DND-41 (cell line): ENCODE results near the gene SERPINA12.

ENCODE experiments used
- EZH2 ChIP-seq: IDR thresholded peaks from 3 replicates; pipeline ENCODE4 v1.6.1; 2012; ENCODE audit warnings: borderline replicate concordance, low read depth, mild to moderate bottlenecking, moderate library complexity, low read length, inconsistent platforms; ENCODE audit not compliant: severe bottlenecking
- TF ChIP-seq, protein P1 (sequence below): IDR thresholded peaks from 2 replicates; pipeline ENCODE4 v1.5.1; 2012; ENCODE audit warnings: borderline replicate concordance, low read length, moderate library complexity, mild to moderate bottlenecking; ENCODE audit not compliant: poor library complexity, severe bottlenecking; ENCODE audit errors: extremely low read depth

DNA sequence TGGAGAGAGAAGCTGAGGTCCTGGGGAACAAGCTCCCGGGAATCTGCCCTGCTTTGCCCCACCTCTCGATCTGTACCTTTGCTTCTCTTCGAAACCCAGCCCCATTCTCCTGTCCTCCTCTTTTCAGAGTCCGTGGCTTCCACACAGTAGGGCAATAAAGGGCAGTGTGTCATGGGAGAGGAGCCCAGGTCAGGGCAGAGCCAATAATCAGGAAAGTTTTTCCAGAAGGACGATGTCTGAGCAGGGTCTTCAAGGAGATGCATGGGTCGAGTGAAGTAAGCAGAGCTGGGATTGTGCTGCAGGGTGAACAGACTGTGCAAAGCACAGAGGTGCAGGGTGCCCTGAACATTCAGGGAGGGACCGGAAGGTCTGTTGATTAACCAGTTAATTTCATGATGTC, 29.9 kb upstream of the SERPINA12 start:
- TF ChIP-seq, protein P1, sequence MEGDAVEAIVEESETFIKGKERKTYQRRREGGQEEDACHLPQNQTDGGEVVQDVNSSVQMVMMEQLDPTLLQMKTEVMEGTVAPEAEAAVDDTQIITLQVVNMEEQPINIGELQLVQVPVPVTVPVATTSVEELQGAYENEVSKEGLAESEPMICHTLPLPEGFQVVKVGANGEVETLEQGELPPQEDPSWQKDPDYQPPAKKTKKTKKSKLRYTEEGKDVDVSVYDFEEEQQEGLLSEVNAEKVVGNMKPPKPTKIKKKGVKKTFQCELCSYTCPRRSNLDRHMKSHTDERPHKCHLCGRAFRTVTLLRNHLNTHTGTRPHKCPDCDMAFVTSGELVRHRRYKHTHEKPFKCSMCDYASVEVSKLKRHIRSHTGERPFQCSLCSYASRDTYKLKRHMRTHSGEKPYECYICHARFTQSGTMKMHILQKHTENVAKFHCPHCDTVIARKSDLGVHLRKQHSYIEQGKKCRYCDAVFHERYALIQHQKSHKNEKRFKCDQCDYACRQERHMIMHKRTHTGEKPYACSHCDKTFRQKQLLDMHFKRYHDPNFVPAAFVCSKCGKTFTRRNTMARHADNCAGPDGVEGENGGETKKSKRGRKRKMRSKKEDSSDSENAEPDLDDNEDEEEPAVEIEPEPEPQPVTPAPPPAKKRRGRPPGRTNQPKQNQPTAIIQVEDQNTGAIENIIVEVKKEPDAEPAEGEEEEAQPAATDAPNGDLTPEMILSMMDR = no peak
- no peak for TF ChIP-seq EZH2
